ENCODE measurements around the gene NME3.

Gene NME3

DNA sequence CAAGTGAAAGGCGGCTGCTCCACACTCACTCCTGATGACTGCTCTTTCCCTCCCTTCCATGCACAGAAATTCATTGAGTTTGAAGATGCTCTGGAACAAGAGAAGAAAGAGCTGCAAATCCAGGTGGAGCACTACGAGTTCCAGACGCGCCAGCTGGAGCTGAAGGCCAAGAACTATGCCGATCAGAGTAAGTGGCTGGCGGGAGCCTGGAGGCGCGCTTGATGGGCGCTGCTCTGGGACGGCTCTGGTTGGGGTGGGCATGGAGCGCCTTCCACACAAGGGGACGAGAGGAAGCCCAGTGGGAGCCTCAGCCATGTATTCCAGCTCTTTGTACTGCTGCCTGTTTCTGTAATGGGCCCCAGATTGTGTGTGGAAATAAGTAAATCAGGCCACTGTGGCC, 46.9 kb downstream of the NME3 start:
- DNase-seq (ENCODE audit: low read depth) = no peak

- peak; percentile 20 for DNase-seq (ENCODE audit: low read depth)
Measured at GRCh38 chr16:1723450-1724147, 47.7 kb downstream of the NME3 start.

- no peak for DNase-seq (ENCODE audit: low read depth)
Measured at GRCh38 chr16:1721372-1721771, 50.0 kb downstream of the NME3 start.

Data from stromal cell of bone marrow (primary cell).